ENCODE data around the gene PDE1C. TPM values are rescaled to one million over a fixed set of nuclear protein-coding genes. Genes with fewer than 3 reads are reported as not detected.

The PDE1C gene
- total RNA-seq, 2 experiments from 2014 or later: not detected

DNA sequence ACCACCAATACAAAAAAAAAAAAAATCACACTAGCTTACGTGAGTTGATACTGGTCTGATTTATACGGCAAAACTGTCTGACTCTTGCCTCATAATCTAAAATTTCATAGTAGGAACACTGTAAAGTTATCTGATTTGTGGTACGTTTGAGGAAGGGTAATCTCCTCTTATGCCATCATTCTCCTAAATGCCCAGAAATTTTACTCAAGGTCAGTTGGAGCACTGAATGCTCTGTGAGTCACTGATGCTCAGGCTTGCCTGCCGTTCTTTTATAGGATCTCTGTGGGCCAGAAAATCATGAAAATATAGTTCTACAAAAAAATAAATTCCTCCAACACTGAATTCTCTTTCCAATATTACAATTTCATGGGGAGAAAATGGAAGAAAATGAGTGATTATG, 135.7 kb downstream of the PDE1C start:
- ChIA-PET CTCF (ENCODE audit: unreplicated experiment) (no interaction called here), POLR2A (no interaction called here)
- Histone ChIP-seq H3K4me3 (ENCODE audit: low read depth, low read length, poor library complexity, severe bottlenecking) (no peak overlapping the region), H2AFZ (ENCODE audit: low read length) (no peak overlapping the region), H3K79me2 (ENCODE audit: insufficient read depth, low read depth, low read length) (no peaks in the 10 kb centered on the region), H3K9me3 (ENCODE audit: low read length) (no peaks in the 10 kb centered on the region), H4K20me1 (ENCODE audit: insufficient read depth, low read length) (no peaks in the 10 kb centered on the region), H3K4me1 (ENCODE audit: insufficient read depth, low read length, poor library complexity, severe bottlenecking) (no peaks in the 10 kb centered on the region), H3K27ac (ENCODE audit: low read depth, low read length, poor library complexity, severe bottlenecking) (no peak overlapping the region), H3K9me2 (ENCODE audit: insufficient read depth, low read length) (no peaks in the 10 kb centered on the region), H3K4me2 (ENCODE audit: low read length) (no peak overlapping the region), H3K36me3 (ENCODE audit: insufficient read depth, low read length) (no peaks in the 10 kb centered on the region)
- no peak for DNase-seq (ENCODE audit: low spot score)
- intact Hi-C loops (cut with micrococcal nuclease; ENCODE audit: unreplicated experiment): no loop called here
- no peak for TF ChIP-seq EZH2phosphoT487 (IDR thresholded peaks at IDR 0.05; ENCODE audit: borderline replicate concordance, low read depth, low read length)
- TF ChIP-seq, protein P1, sequence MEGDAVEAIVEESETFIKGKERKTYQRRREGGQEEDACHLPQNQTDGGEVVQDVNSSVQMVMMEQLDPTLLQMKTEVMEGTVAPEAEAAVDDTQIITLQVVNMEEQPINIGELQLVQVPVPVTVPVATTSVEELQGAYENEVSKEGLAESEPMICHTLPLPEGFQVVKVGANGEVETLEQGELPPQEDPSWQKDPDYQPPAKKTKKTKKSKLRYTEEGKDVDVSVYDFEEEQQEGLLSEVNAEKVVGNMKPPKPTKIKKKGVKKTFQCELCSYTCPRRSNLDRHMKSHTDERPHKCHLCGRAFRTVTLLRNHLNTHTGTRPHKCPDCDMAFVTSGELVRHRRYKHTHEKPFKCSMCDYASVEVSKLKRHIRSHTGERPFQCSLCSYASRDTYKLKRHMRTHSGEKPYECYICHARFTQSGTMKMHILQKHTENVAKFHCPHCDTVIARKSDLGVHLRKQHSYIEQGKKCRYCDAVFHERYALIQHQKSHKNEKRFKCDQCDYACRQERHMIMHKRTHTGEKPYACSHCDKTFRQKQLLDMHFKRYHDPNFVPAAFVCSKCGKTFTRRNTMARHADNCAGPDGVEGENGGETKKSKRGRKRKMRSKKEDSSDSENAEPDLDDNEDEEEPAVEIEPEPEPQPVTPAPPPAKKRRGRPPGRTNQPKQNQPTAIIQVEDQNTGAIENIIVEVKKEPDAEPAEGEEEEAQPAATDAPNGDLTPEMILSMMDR (conservative IDR thresholded peaks at IDR 0.05; ENCODE audit: low read length): no peak
- no TSS peak for BruUV-seq (replicated peaks)

DNA sequence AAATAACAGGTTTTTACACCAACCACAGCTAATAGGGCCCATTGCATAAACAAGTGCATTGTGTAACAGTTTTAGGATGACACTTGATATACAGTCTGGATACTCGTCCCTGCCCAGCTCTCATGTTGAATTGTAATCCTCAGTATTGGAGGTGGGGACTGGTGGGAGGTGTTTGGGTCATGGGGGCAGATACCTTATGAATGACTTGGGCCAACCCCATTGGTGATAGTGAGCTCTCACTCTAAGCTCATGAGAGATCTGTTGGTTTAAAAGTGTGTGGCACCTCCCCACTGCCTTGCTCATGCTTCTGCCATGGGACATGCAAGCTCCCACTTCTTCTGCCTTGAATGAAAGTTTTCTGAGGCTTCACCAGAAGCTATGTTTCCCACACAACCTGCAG, 136.7 kb downstream of the PDE1C start:
- Histone ChIP-seq H3K27ac (ENCODE audit: low read depth, low read length, poor library complexity, severe bottlenecking) (no peak overlapping the region), H3K4me1 (ENCODE audit: insufficient read depth, low read length, poor library complexity, severe bottlenecking) (no peaks in the 10 kb centered on the region), H3K79me2 (ENCODE audit: insufficient read depth, low read depth, low read length) (no peaks in the 10 kb centered on the region), H4K20me1 (ENCODE audit: insufficient read depth, low read length) (no peaks in the 10 kb centered on the region), H3K9me2 (ENCODE audit: insufficient read depth, low read length) (no peaks in the 10 kb centered on the region), H3K4me3 (ENCODE audit: low read depth, low read length, poor library complexity, severe bottlenecking) (no peak overlapping the region), H3K4me2 (ENCODE audit: low read length) (no peak overlapping the region), H3K9me3 (ENCODE audit: low read length) (no peaks in the 10 kb centered on the region), H3K36me3 (ENCODE audit: insufficient read depth, low read length) (no peaks in the 10 kb centered on the region), H2AFZ (ENCODE audit: low read length) (no peak overlapping the region)
- POLR2A ChIA-PET: no interaction called here
- CTCF ChIA-PET (ENCODE audit: unreplicated experiment): no interaction called here
- no peak for DNase-seq (ENCODE audit: low spot score)
- TF ChIP-seq EZH2phosphoT487 (IDR thresholded peaks at IDR 0.05; ENCODE audit: borderline replicate concordance, low read depth, low read length): no peak
- TF ChIP-seq, protein P1 (conservative IDR thresholded peaks at IDR 0.05; ENCODE audit: low read length): no peak
- BruUV-seq (replicated peaks): no TSS peak
- intact Hi-C loops (cut with micrococcal nuclease; ENCODE audit: unreplicated experiment): no loop called here

DNA sequence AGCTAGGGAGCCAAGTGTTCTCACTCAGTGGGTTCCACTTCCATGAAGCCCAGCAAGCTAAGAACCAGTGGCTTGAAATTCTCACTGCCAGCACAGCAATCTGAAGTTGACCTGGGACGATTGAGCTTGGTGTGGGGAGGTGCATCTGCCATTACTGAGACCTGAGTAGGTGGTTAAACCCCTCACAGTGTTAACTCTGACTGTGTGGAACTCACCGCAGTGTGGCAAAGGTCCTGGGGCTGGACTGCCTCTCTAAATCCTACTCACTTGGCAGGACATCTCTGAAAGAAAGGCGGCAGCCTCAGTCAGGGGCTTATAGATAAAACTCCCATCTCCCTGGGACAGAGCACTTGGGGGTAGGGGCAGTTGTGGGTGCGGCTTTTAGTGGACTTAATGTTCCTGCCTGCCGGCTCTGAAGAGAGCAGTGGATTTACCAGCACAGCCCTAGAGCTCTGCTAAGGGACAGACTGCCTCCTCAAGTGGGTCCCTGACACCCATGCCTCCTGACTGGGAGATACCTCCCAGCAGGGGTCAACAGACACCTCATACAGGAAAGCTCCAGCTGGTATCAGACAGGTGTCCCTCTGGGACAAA, 143.1 kb downstream of the PDE1C start:
- H3K4me1 ChIP-seq (ENCODE audit: insufficient read depth, low read length, poor library complexity, severe bottlenecking): no peaks in the 10 kb centered on the region
- no peaks in the 10 kb centered on the region for H3K9me2 ChIP-seq (ENCODE audit: insufficient read depth, low read length)
- BruUV-seq (replicated peaks): no TSS peak
- no peak overlapping the region for H3K27ac ChIP-seq (ENCODE audit: low read depth, low read length, poor library complexity, severe bottlenecking)
- no peaks in the 10 kb centered on the region for H3K79me2 ChIP-seq (ENCODE audit: insufficient read depth, low read depth, low read length)
- no peak for DNase-seq (ENCODE audit: low spot score)
- POLR2A ChIA-PET: interaction anchor here (1.6 kb wide), 1 partner anchor 16 kb away, joined by 3 read pairs; no protein-coding TSS in a partner anchor
- intact Hi-C loops (cut with micrococcal nuclease; ENCODE audit: unreplicated experiment): no loop called here
- H3K9me3 ChIP-seq (ENCODE audit: low read length): no peaks in the 10 kb centered on the region
- H4K20me1 ChIP-seq (ENCODE audit: insufficient read depth, low read length): no peaks in the 10 kb centered on the region
- no peak for TF ChIP-seq EZH2phosphoT487 (IDR thresholded peaks at IDR 0.05; ENCODE audit: borderline replicate concordance, low read depth, low read length)
- no peak overlapping the region for H2AFZ ChIP-seq (ENCODE audit: low read length)
- H3K36me3 ChIP-seq (ENCODE audit: insufficient read depth, low read length): no peaks in the 10 kb centered on the region
- CTCF ChIA-PET (ENCODE audit: unreplicated experiment): no interaction called here
- no peak overlapping the region for H3K4me2 ChIP-seq (ENCODE audit: low read length)
- no peak overlapping the region for H3K4me3 ChIP-seq (ENCODE audit: low read depth, low read length, poor library complexity, severe bottlenecking)
